Heart left ventricle (tissue), 16 donors: ENCODE results near the gene APLNR. TPM values are rescaled to one million over a fixed set of nuclear protein-coding genes. Genes with fewer than 3 reads are reported as not detected.

Source experiments
- ATAC-seq, 4 donors: fragments of 200-7000 bp; cut with Tn5 transposase; one replicate each; pipeline ENCODE4 v1.9.1; 2020 to 2022; ENCODE audit warnings: moderate library complexity in 4 of 4, mild to moderate bottlenecking in 3 of 4, moderate number of reproducible peaks in 1 of 4
- DNase-seq, 5 donors: peaks; one replicate each; pipeline ENCODE4 v3.0.0-alpha.2; 2020
- H3K27ac ChIP-seq, 12 donors: fragments of 200-600 bp; sonication (generic) in 4 of 12; one replicate each; pipeline versions ENCODE4 v1.5.0 to v1.8.0; 2016 to 2022; ENCODE audit warnings: mild to moderate bottlenecking in 2 of 12
- H3K27me3 ChIP-seq, 9 donors: fragments of 200-600 bp; sonication (generic) in 2 of 9; one replicate each; pipeline versions ENCODE4 v1.5.1 to v1.8.0; 2016 to 2022; ENCODE audit warnings: mild to moderate bottlenecking in 3 of 9
- H3K36me3 ChIP-seq, 9 donors: fragments of 200-600 bp; sonication (generic) in 2 of 9; one replicate each; pipeline versions ENCODE4 v1.5.0 to v1.8.0; 2018 to 2022; ENCODE audit warnings: mild to moderate bottlenecking in 2 of 9
- H3K4me1 ChIP-seq, 12 donors: fragments of 200-600 bp; sonication (generic) in 4 of 12; one replicate each; pipeline versions ENCODE4 v1.5.0 to v1.8.0; 2016 to 2022; ENCODE audit warnings: mild to moderate bottlenecking in 3 of 12
- H3K4me3 ChIP-seq, 12 donors: fragments of 200-600 bp; sonication (generic) in 4 of 12; one replicate each; pipeline versions ENCODE4 v1.5.0 to v1.8.0; 2017 to 2022; ENCODE audit warnings: mild to moderate bottlenecking in 9 of 12, moderate library complexity in 4 of 12
- H3K9me3 ChIP-seq, 12 donors: fragments of 200-600 bp; sonication (generic) in 4 of 12; one replicate each; pipeline versions ENCODE4 v1.5.0 to v1.8.0; 2016 to 2022; ENCODE audit warnings: mild to moderate bottlenecking in 1 of 12
- POLR2A ChIP-seq, 2 donors: fragments of 450-650 bp; IDR thresholded peaks; one replicate each; pipeline ENCODE4 v1.6.1; 2017; ENCODE audit warnings: antibody characterized with exemption in 2 of 2, mild to moderate bottlenecking in 2 of 2, moderate library complexity in 2 of 2
- WGBS, 4 donors: extraction: QIAGEN DNeasy Blood & Tissue Kit in 2 of 4; methylation state at CpG; one replicate each; pipeline versions ENCODE4 v1.1.5 to v1.1.7; 2013 to 2018; 5-methylcytosine and 5-hydroxymethylcytosine counted together
- intact Hi-C, 10 donors: fragments of 100-400 bp; cut with DNase I; formaldehyde crosslinking; loops; one replicate each; pipeline versions ENCODE4 v1.11.1 to v1.14.2; 2022
- polyA plus RNA-seq, 2 donors: library from polyadenylated mRNA; stranded (reverse); fragments of 200-250 nt; gene quantifications; one replicate each; pipeline ENCODE4 v1.2.3, GENCODE V29; 2013
- total RNA-seq, 9 donors: library from RNA; depleted of rRNA in 2 of 9; stranded (reverse); fragments of >200 nt in 2 of 9; fragmentation: NEBNext Ultra II Directional in 3 of 9; extraction: Animal tissue kit (Norgen Biotek cat#: 25700) in 3 of 9; gene quantifications; one replicate each; pipeline versions ENCODE4 v1.1.0 to v1.2.4, GENCODE V29; 2016 to 2023
- TF ChIP-seq, protein P1 (sequence below), 12 donors: fragments of 200-600 bp; sonication (generic) in 4 of 12; IDR thresholded peaks; one replicate each; pipeline versions ENCODE4 v1.5.0 to v1.8.0; 2018 to 2022; ENCODE audit warnings: antibody characterized with exemption in 12 of 12, mild to moderate bottlenecking in 5 of 12
- donor health status: ischemic (EF 13 %, LVEDD 7.1; RV severe dilation, severe dysfunction).
- donor health status: healthy with polysubstance abuse.
- donor health status: DM: no; HTN: yes; CAD: no.
- donor health status: DM: no; HTN: no; CAD: no.
- donor health status: ischemic (EF 25% LVEDD 6.9; RV normal size, moderate dysfunction).
- donor health status: ischemic (EF 25% LVEDD 5.7; RV mildly dilated, moderate dysfunction).
- donor health status: healthy.
- donor health status: DM: yes; HTN: yes; CAD: no.
- donor health status: ischemic (EF 35%, LVEDD 5.7; RV mildly dilated, moderate dysfunction).
- donor health status: nonischemic (EF 11% LVEDD 7.7; RV severe dilation, severe dysfunction).
- donor health status: DM: yes; HTN: yes; CAD: no.
- donor health status: PGD.
- donor health status: ischemic (EF 29% LVEDD 5.4; RV normal size, mild dysfunction).
- donor health status: nonischemic (EF 23%, LVEDD 6.1; RV moderate dilation, normal function).

Gene APLNR
- total and polyA plus RNA-seq, 11 donors, result 1.1 to 63.3 (median 9.4) TPM

DNA sequence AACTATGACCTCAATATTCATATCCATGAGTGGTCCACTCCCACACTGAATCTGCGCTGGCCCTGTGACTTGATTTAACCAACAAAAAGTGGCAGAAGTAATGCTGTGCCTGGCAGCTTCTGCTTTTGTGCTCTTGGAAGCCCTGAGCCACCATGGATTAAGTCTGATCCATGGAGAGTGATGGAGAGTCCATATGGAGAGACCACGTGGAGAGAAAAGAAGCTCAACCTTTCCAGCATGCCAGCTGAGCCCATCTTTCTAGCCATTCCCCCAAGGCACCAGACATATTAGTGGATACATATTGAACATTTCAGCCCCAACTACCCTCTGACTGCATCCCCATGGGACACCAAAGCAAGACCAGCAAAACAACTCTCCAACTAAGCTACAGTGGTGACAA lies 39.3 kb downstream of the APLNR start:
- Histone ChIP-seq H3K36me3 (no peaks in the 10 kb centered on the region), H3K27ac (no peak overlapping the region), H3K9me3 (no peaks in the 10 kb centered on the region), H3K4me3 (no peak overlapping the region), H3K4me1 (peaks cover 12 to 78% (median 45%) of the 10 kb centered on the region in 12 donors), H3K27me3 (no peaks in the 10 kb centered on the region)
- ATAC-seq, result no peak
- TF ChIP-seq POLR2A (IDR thresholded peaks at IDR 0.05), result no peak
- TF ChIP-seq, protein P1, sequence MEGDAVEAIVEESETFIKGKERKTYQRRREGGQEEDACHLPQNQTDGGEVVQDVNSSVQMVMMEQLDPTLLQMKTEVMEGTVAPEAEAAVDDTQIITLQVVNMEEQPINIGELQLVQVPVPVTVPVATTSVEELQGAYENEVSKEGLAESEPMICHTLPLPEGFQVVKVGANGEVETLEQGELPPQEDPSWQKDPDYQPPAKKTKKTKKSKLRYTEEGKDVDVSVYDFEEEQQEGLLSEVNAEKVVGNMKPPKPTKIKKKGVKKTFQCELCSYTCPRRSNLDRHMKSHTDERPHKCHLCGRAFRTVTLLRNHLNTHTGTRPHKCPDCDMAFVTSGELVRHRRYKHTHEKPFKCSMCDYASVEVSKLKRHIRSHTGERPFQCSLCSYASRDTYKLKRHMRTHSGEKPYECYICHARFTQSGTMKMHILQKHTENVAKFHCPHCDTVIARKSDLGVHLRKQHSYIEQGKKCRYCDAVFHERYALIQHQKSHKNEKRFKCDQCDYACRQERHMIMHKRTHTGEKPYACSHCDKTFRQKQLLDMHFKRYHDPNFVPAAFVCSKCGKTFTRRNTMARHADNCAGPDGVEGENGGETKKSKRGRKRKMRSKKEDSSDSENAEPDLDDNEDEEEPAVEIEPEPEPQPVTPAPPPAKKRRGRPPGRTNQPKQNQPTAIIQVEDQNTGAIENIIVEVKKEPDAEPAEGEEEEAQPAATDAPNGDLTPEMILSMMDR (IDR thresholded peaks at IDR 0.05), result no peak
- WGBS, 4 donors, result 82 to 84% (median 84%) methylated on average over 2 of the region's 2 CpGs
- intact Hi-C loops, result loop anchor here in 4 of 10 donors (5.0 to 10.0 kb wide), 2 partner anchors 45 to 63 kb away; no protein-coding TSS in a partner anchor
- no peak for DNase-seq

DNA sequence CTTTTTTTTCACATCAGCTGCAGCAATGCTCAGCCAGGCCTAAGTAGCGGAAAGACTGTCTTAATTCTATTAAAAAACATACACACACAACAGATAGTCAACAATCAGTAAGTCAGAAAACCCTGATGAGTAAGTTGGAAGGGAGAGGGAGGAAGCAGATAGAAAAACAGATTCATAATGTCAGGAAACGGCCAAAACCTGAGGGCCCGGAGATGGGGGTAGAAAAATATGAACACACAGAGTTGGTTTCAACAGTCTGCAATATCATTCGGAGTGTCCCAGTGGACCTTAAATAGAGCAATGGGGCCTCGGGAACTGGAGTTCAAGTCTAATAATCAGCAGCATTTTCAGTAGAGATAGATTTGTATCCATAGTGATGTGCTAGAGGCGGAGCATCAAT lies 40.5 kb downstream of the APLNR start:
- ATAC-seq (no peak), DNase-seq (no peak)
- Histone ChIP-seq H3K4me3 (no peak overlapping the region), H3K9me3 (no peaks in the 10 kb centered on the region), H3K27me3 (no peaks in the 10 kb centered on the region), H3K36me3 (no peaks in the 10 kb centered on the region), H3K27ac (peak overlapping the region in 7 of 12 donors; percentile 5 to 61 (median 46)), H3K4me1 (peaks cover 4 to 78% (median 36%) of the 10 kb centered on the region in 12 donors)
- intact Hi-C loops, result loop anchor here in 4 of 10 donors (5.0 to 10.0 kb wide), 2 partner anchors 46 to 62 kb away; no protein-coding TSS in a partner anchor
- TF ChIP-seq, protein P1 (IDR thresholded peaks at IDR 0.05), result no peak
- TF ChIP-seq POLR2A (IDR thresholded peaks at IDR 0.05), result no peak
- WGBS, 4 donors, result 43 to 49% (median 48%) methylated on average over 6 of the region's 6 CpGs

DNA sequence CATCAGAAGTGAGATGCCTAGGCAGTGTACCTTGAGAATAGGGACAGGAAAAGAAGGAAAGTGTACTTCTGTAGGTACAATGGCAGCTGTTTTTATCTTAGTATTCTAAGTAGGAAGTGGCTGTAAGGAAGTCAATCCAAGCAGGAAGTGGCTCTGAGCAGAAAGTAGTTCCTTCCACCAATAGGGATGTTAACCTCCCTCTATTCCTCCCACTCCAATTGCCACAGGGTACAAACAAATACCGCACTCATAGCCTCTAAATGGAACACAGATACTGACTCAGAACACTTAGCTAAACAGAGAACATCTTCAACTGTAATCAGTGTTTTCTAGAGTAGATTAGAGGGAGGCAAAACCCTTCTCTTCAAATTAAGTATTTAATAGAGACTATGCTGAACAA lies 44.7 kb downstream of the APLNR start:
- 47 to 67% (median 59%) methylated on average over 1 of the region's 1 CpG for WGBS, 4 donors
- ATAC-seq, result peak in 1 of 4 donors; percentile 47
- Histone ChIP-seq H3K9me3 (no peaks in the 10 kb centered on the region), H3K27ac (peak overlapping the region in 4 of 12 donors; percentile 14 to 41 (median 36)), H3K4me3 (no peak overlapping the region), H3K4me1 (peaks cover 0 to 51% (median 25%) of the 10 kb centered on the region in 12 donors), H3K27me3 (no peaks in the 10 kb centered on the region), H3K36me3 (no peaks in the 10 kb centered on the region)
- no peak for DNase-seq
- intact Hi-C loops, result loop anchor here in 2 of 10 donors (10.0 kb wide), 1 partner anchor 58 kb away; no protein-coding TSS in a partner anchor
- TF ChIP-seq, protein P1 (IDR thresholded peaks at IDR 0.05), result no peak
- TF ChIP-seq POLR2A (IDR thresholded peaks at IDR 0.05), result no peak

DNA sequence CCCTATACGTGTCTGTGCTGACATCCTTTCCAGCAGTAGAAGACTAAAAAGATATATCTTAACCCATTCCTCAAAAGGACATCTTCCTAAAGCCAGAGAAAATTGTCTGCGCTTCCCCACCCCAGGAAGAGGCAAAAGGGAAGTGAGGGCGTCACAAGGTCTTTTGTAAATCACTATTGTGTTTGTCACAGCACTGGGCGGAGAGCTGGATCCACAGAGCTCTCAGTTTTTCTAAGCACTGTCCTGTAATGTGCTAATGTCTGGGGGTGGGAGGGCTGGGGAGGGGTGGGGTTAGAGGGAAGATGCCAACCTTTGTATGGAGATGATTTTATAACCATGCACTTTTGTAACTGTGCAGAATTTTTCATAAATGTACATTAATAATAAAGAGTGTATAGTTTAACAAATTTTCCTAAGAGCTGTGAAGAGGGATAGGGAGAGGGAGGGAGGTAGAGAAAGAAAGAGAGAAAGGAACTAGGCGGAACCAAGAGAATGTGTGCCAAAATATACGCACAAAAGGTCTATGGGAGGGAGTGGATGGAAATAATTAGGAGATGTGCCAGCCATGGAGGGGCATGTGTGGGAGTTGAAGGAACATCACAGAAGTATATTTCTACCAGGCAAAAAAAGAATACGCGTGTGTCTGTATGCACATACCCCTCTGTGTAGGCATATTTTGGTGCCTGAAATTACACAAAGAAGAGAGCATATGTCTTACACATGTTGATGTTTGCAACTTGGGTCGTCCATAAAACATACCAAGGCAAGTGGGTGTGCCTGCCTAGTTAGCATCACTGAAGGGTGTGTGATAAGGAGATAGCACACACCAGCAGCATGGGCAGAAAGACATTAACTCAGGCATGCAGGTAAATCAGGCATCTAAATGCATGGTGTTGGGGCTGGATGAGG lies 45.5 kb downstream of the APLNR start:
- intact Hi-C loops, result loop anchor here in 2 of 10 donors (10.0 kb wide), 1 partner anchor 57 kb away; no protein-coding TSS in a partner anchor

More for the DNA sequence above, 45.5 kb downstream of the APLNR start:
- peaks cover 0 to 43% (median 19%) of the 10 kb centered on the region in 12 donors for H3K4me1 ChIP-seq
- no peaks in the 10 kb centered on the region for H3K9me3 ChIP-seq
- WGBS, 4 donors, result 64 to 71% (median 68%) methylated on average over 9 of the region's 9 CpGs
- no peaks in the 10 kb centered on the region for H3K27me3 ChIP-seq
- no peaks in the 10 kb centered on the region for H3K36me3 ChIP-seq
- H3K4me3 ChIP-seq, result no peak overlapping the region
- TF ChIP-seq, protein P1 (IDR thresholded peaks at IDR 0.05), result no peak
- TF ChIP-seq POLR2A (IDR thresholded peaks at IDR 0.05), result no peak
- DNase-seq (no peak), ATAC-seq (peak in 2 of 4 donors; percentile 49 to 83)
- peak overlapping the region in 8 of 12 donors; percentile 7 to 62 (median 41) for H3K27ac ChIP-seq
